ENCODE results near the gene TMCC3. TPM values are rescaled to one million over a fixed set of nuclear protein-coding genes. Genes with fewer than 3 reads are reported as not detected.

TMCC3 gene
- total RNA-seq, 1 experiment from 2014 or later, result 1.9 TPM

- H3K9me3 Mint-ChIP-seq (ENCODE audit: unreplicated experiment), result no peaks in the 10 kb centered on the region
- peaks cover 12% of the 10 kb centered on the region for H3K27me3 Mint-ChIP-seq (ENCODE audit: insufficient read depth, unreplicated experiment)
- H3K27ac Mint-ChIP-seq (ENCODE audit: low read depth, unreplicated experiment), result no peak overlapping the region
- no peak for DNase-seq (ENCODE audit: unreplicated experiment)
- no peak overlapping the region for H3K4me3 Mint-ChIP-seq (ENCODE audit: unreplicated experiment)
- ChIA-PET CTCF (interaction anchor here (0.6 kb wide), 2 partner anchors 237 to 452 kb away, joined by 3 to 4 read pairs; no protein-coding TSS in a partner anchor), POLR2A (interaction anchor here (1.0 to 1.1 kb wide), 2 partner anchors 8 to 31 kb away, joined by 3 to 5 read pairs; no protein-coding TSS in a partner anchor)
- no peaks in the 10 kb centered on the region for H3K36me3 Mint-ChIP-seq (ENCODE audit: insufficient read depth, unreplicated experiment)
- intact Hi-C loops (cut with micrococcal nuclease), result no loop called here
- H3K4me1 Mint-ChIP-seq (ENCODE audit: insufficient read depth, unreplicated experiment), result no peaks in the 10 kb centered on the region
- no peak for TF ChIP-seq CTCF (IDR thresholded peaks at IDR 0.05; ENCODE audit: unreplicated experiment)
- BruUV-seq (replicated peaks), result no TSS peak
Measured at GRCh38 chr12:94674051-94674451, 23.7 kb upstream of the TMCC3 start.

- no peaks in the 10 kb centered on the region for H3K36me3 Mint-ChIP-seq (ENCODE audit: insufficient read depth, unreplicated experiment)
- H3K4me1 Mint-ChIP-seq (ENCODE audit: insufficient read depth, unreplicated experiment), result no peaks in the 10 kb centered on the region
- no peak for TF ChIP-seq CTCF (IDR thresholded peaks at IDR 0.05; ENCODE audit: unreplicated experiment)
- peaks cover 12% of the 10 kb centered on the region for H3K27me3 Mint-ChIP-seq (ENCODE audit: insufficient read depth, unreplicated experiment)
- no peak overlapping the region for H3K4me3 Mint-ChIP-seq (ENCODE audit: unreplicated experiment)
- BruUV-seq (replicated peaks), result no TSS peak
- no peak overlapping the region for H3K27ac Mint-ChIP-seq (ENCODE audit: low read depth, unreplicated experiment)
- ChIA-PET POLR2A (interaction anchor here (1.1 kb wide), 1 partner anchor 8 kb away, joined by 5 read pairs; no protein-coding TSS in a partner anchor), CTCF (interaction anchor here (0.6 kb wide), 1 partner anchor 101 kb away, joined by 3 read pairs; no protein-coding TSS in a partner anchor)
- H3K9me3 Mint-ChIP-seq (ENCODE audit: unreplicated experiment), result no peaks in the 10 kb centered on the region
- DNase-seq (ENCODE audit: unreplicated experiment), result no peak
- intact Hi-C loops (cut with micrococcal nuclease), result no loop called here
Measured at GRCh38 chr12:94673496-94673895, 23.1 kb upstream of the TMCC3 start.

- ChIA-PET POLR2A (no interaction called here), CTCF (interaction anchor here (0.6 kb wide), 1 partner anchor 495 kb away, joined by 3 read pairs; no protein-coding TSS in a partner anchor)
- TF ChIP-seq CTCF (IDR thresholded peaks at IDR 0.05; ENCODE audit: unreplicated experiment), result no peak
- no peak overlapping the region for H3K4me3 Mint-ChIP-seq (ENCODE audit: unreplicated experiment)
- H3K27me3 Mint-ChIP-seq (ENCODE audit: insufficient read depth, unreplicated experiment), result peaks cover 12% of the 10 kb centered on the region
- no peaks in the 10 kb centered on the region for H3K36me3 Mint-ChIP-seq (ENCODE audit: insufficient read depth, unreplicated experiment)
- no TSS peak for BruUV-seq (replicated peaks)
- no peaks in the 10 kb centered on the region for H3K9me3 Mint-ChIP-seq (ENCODE audit: unreplicated experiment)
- no peak overlapping the region for H3K27ac Mint-ChIP-seq (ENCODE audit: low read depth, unreplicated experiment)
- intact Hi-C loops (cut with micrococcal nuclease), result no loop called here
- H3K4me1 Mint-ChIP-seq (ENCODE audit: insufficient read depth, unreplicated experiment), result no peaks in the 10 kb centered on the region
- DNase-seq (ENCODE audit: unreplicated experiment), result no peak
Measured at GRCh38 chr12:94671917-94672316, 21.6 kb upstream of the TMCC3 start.

- Mint-ChIP-seq H3K27ac (ENCODE audit: low read depth, unreplicated experiment) (no peak overlapping the region), H3K9me3 (ENCODE audit: unreplicated experiment) (no peaks in the 10 kb centered on the region), H3K4me1 (ENCODE audit: insufficient read depth, unreplicated experiment) (no peaks in the 10 kb centered on the region), H3K36me3 (ENCODE audit: insufficient read depth, unreplicated experiment) (no peaks in the 10 kb centered on the region), H3K27me3 (ENCODE audit: insufficient read depth, unreplicated experiment) (peaks cover 12% of the 10 kb centered on the region), H3K4me3 (ENCODE audit: unreplicated experiment) (no peak overlapping the region)
- intact Hi-C loops (cut with micrococcal nuclease), result no loop called here
- TF ChIP-seq CTCF (IDR thresholded peaks at IDR 0.05; ENCODE audit: unreplicated experiment), result no peak
- BruUV-seq (replicated peaks), result no TSS peak
- POLR2A ChIA-PET, result no interaction called here
- CTCF ChIA-PET, result interaction anchor here (0.5 kb wide), 1 partner anchor 17 kb away, joined by 6 read pairs; no protein-coding TSS in a partner anchor
- DNase-seq (ENCODE audit: unreplicated experiment), result no peak
Measured at GRCh38 chr12:94670898-94671297, 20.5 kb upstream of the TMCC3 start.

Measured in MCF 10A (cell line).